Kasumi-1 (cell line): ENCODE measurements around the gene AIG1.
A peak's percentile ranks its signal among the peaks of the same experiment; 100 is the strongest.
"Not testable (repeated sequence)": the region's sequence is repeated elsewhere in the genome, so short reads cannot be mapped to it uniquely, and the experiment has no call there.

Experiments used
- DNase-seq, 2 experiments: peaks; one replicate each; lab custom pipeline; 2025; lab: John Stamatoyannopoulos, UW

The AIG1 gene

GRCh38 chr6:143233554-143234285 lies 173.0 kb downstream of the AIG1 start:
- no peak for DNase-seq

GRCh38 chr6:143234734-143235133 lies 174.0 kb downstream of the AIG1 start:
- DNase-seq: no peak

- no peak for DNase-seq
These were observed 175.6 kb downstream of the AIG1 start for GRCh38 chr6:143236151-143236798.

- DNase-seq: no peak
These were observed 177.6 kb downstream of the AIG1 start for GRCh38 chr6:143238306-143238705.

GRCh38 chr6:143241111-143241510 lies 180.4 kb downstream of the AIG1 start:
- no peak for DNase-seq

- DNase-seq: no peak
These were observed 181.2 kb downstream of the AIG1 start for GRCh38 chr6:143241911-143242310.

- DNase-seq: no peak
These were observed 183.1 kb downstream of the AIG1 start for GRCh38 chr6:143243786-143244185.

- no peak for DNase-seq
These were observed 185.0 kb downstream of the AIG1 start for GRCh38 chr6:143245656-143246055.

GRCh38 chr6:143246166-143246775 lies 185.6 kb downstream of the AIG1 start:
- DNase-seq: not testable (repeated sequence)

- DNase-seq: no peak
These were observed 186.9 kb downstream of the AIG1 start for GRCh38 chr6:143247586-143247985.

- no peak for DNase-seq
These were observed 187.7 kb downstream of the AIG1 start for GRCh38 chr6:143248359-143248758.

- DNase-seq: no peak
These were observed 190.6 kb downstream of the AIG1 start for GRCh38 chr6:143251288-143251687.

- no peak for DNase-seq
These were observed 192.3 kb downstream of the AIG1 start for GRCh38 chr6:143252961-143253360.

- DNase-seq: no peak
These were observed 192.9 kb downstream of the AIG1 start for GRCh38 chr6:143253586-143253985.

GRCh38 chr6:143258945-143259344 lies 198.3 kb downstream of the AIG1 start:
- peak; percentile 7 to 26 for DNase-seq

GRCh38 chr6:143260857-143261256 lies 200.2 kb downstream of the AIG1 start:
- no peak for DNase-seq

GRCh38 chr6:143261899-143262436 lies 201.3 kb downstream of the AIG1 start:
- no peak for DNase-seq

- DNase-seq: no peak
These were observed 202.2 kb downstream of the AIG1 start for GRCh38 chr6:143262859-143263258.

- DNase-seq: no peak
These were observed 203.7 kb downstream of the AIG1 start for GRCh38 chr6:143264379-143264778.

- DNase-seq: no peak
These were observed 204.5 kb downstream of the AIG1 start for GRCh38 chr6:143264986-143265764.

GRCh38 chr6:143267760-143268159 lies 207.1 kb downstream of the AIG1 start:
- DNase-seq: no peak

- no peak for DNase-seq
These were observed 207.8 kb downstream of the AIG1 start for GRCh38 chr6:143268439-143268838.
